Measurements from ENCODE around the gene MTHFR.

The MTHFR gene

GRCh38 chr1:11765661-11766428, 39.9 kb downstream of the MTHFR start:
- H3K36me3 ChIP-seq (ENCODE audit: control insufficient read depth in 2 of 2, insufficient read depth in 1 of 2, low read length in 2 of 2): no peaks in the 10 kb centered on the region
- ChIA-PET POLR2A (no interaction called here), CTCF (interaction anchor here (0.7 to 0.9 kb wide), 2 partner anchors 19 to 99 kb away, joined by 3 read pairs; no protein-coding TSS in a partner anchor)
- no peak overlapping the region for H3K4me3 ChIP-seq (ENCODE audit: low read depth, low read length)
- no peaks in the 10 kb centered on the region for H3K9me3 ChIP-seq (ENCODE audit: control insufficient read depth, insufficient read depth, low read depth, low read length)
- no peak overlapping the region for H3K27ac ChIP-seq (ENCODE audit: extremely low read depth, low read depth, low read length)
- H3K4me1 ChIP-seq (ENCODE audit: control insufficient read depth, insufficient read depth, low read length): no peaks in the 10 kb centered on the region
- TF ChIP-seq ZNF518A (tag by site-specific recombination; conservative IDR thresholded peaks at IDR 0.05; ENCODE audit: low read depth): no peak
- TF ChIP-seq WT1 (tag by site-specific recombination; IDR thresholded peaks at IDR 0.05): no peak
- TF ChIP-seq ZNF513 (tag by site-specific recombination; IDR thresholded peaks at IDR 0.05): no peak
- no peak for TF ChIP-seq SETDB1 (IDR thresholded peaks at IDR 0.05; ENCODE audit: insufficient read length, low read length)
- no peak for TF ChIP-seq PRDM2 (tag by site-specific recombination; IDR thresholded peaks at IDR 0.05; ENCODE audit: borderline replicate concordance)
- TF ChIP-seq ZSCAN5A (tag by site-specific recombination; IDR thresholded peaks at IDR 0.05): no peak
- TF ChIP-seq YY2 (tag by site-specific recombination; IDR thresholded peaks at IDR 0.05): no peak
- no peak for TF ChIP-seq ZNF830 (tag by site-specific recombination; IDR thresholded peaks at IDR 0.05; ENCODE audit: low read depth)
- no peak for TF ChIP-seq SP2 (tag by site-specific recombination; IDR thresholded peaks at IDR 0.05)
- no peak for TF ChIP-seq BCL11A (tag by site-specific recombination; IDR thresholded peaks at IDR 0.05; ENCODE audit: low read depth)
- TF ChIP-seq REST (tag by site-specific recombination; IDR thresholded peaks at IDR 0.05): no peak
- no peak for TF ChIP-seq ZNF221 (tag by site-specific recombination; IDR thresholded peaks at IDR 0.05; ENCODE audit: borderline replicate concordance)
- no peak for TF ChIP-seq GFI1B (tag by site-specific recombination; IDR thresholded peaks at IDR 0.05)
- TF ChIP-seq ZNF214 (tag by site-specific recombination; IDR thresholded peaks at IDR 0.05; ENCODE audit: borderline replicate concordance): no peak
- no peak for TF ChIP-seq INSM2 (tag by site-specific recombination; IDR thresholded peaks at IDR 0.05)

Data from HEK293 (cell line).